Glutamatergic neuron (in vitro differentiated cells): Measurements from ENCODE around the gene POLD1. TPM values are rescaled to one million over a fixed set of nuclear protein-coding genes. Genes with fewer than 3 reads are reported as not detected.

ENCODE experiments used
- DNase-seq: peaks from one replicate; pipeline ENCODE4 v3.0.0; 2022
- H3K27ac Mint-ChIP-seq: one replicate; pipeline ENCODE4 v1.8.0; 2020; ENCODE audit warnings: mild to moderate bottlenecking, mixed read lengths, inconsistent platforms; ENCODE audit not compliant: unreplicated experiment
- H3K27me3 Mint-ChIP-seq: one replicate; pipeline ENCODE4 v1.8.0; 2020; ENCODE audit warnings: mild to moderate bottlenecking, moderate library complexity, mixed read lengths, inconsistent platforms; ENCODE audit not compliant: unreplicated experiment
- H3K36me3 Mint-ChIP-seq: one replicate; pipeline ENCODE4 v1.8.0; 2020; ENCODE audit warnings: mild to moderate bottlenecking, mixed read lengths, inconsistent platforms; ENCODE audit not compliant: unreplicated experiment
- H3K4me1 Mint-ChIP-seq: one replicate; pipeline ENCODE4 v1.8.0; 2020; ENCODE audit warnings: mild to moderate bottlenecking, low read depth, mixed read lengths, inconsistent platforms; ENCODE audit not compliant: unreplicated experiment
- H3K4me3 Mint-ChIP-seq: one replicate; pipeline ENCODE4 v1.8.0; 2020; ENCODE audit warnings: mild to moderate bottlenecking, mixed read lengths, inconsistent platforms; ENCODE audit not compliant: unreplicated experiment
- H3K9me3 Mint-ChIP-seq: one replicate; pipeline ENCODE4 v1.8.0; 2020; ENCODE audit warnings: mild to moderate bottlenecking, moderate library complexity, mixed read lengths, inconsistent platforms; ENCODE audit not compliant: unreplicated experiment
- CTCF ChIP-seq: fragments of 200-600 bp; sonication (generic); IDR thresholded peaks from one replicate; pipeline ENCODE4 v1.5.0; 2021; ENCODE audit not compliant: partially characterized antibody, unreplicated experiment
- total RNA-seq: library from RNA; stranded (reverse); fragmentation: NEBNext Ultra II Directional; extraction: Animal tissue kit (Norgen Biotek cat#: 25700); gene quantifications from one replicate; pipeline ENCODE4 v1.2.1, GENCODE V29; 2021; ENCODE audit not compliant: unreplicated experiment

POLD1 gene
- total RNA-seq, 1 donor from 2014 or later: 38.9 TPM

- Mint-ChIP-seq H3K27ac (no peak overlapping the region), H3K4me1 (no peaks in the 10 kb centered on the region), H3K36me3 (no peaks in the 10 kb centered on the region), H3K9me3 (peaks cover 7% of the 10 kb centered on the region), H3K27me3 (peaks cover 3% of the 10 kb centered on the region), H3K4me3 (no peak overlapping the region)
- no peak for DNase-seq
- no peak for TF ChIP-seq CTCF
Observed at GRCh38 chr19:50466706-50467039, 82.5 kb downstream of the POLD1 start.

DNA sequence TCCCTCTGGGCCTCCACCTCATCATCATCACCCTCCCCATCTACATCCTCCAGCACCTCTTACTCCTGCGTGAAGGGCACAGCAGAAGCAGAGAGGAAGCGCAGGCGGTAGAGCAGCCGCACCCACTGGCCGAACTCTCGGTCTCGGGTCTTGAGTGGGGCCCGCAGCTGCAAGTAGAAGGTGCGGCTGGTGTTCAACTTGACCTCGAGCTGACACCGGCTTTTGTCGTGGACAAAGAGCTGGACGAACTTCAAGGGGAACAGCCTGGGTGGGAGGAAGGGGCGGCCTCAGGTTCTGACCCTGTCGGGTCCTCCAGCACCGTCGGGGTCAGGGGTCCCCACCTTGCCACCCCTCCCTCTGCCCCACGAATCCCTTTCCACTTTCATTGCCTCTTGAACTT, 83.4 kb downstream of the POLD1 start:
- Mint-ChIP-seq H3K27me3 (peaks cover 3% of the 10 kb centered on the region), H3K36me3 (no peaks in the 10 kb centered on the region), H3K27ac (no peak overlapping the region), H3K9me3 (peaks cover 6% of the 10 kb centered on the region), H3K4me1 (no peaks in the 10 kb centered on the region), H3K4me3 (no peak overlapping the region)
- no peak for TF ChIP-seq CTCF
- DNase-seq: no peak

Other genes with a start within 250 kb of the POLD1 start
- gene IZUMO2, start 221.1 kb upstream of the POLD1 start, total RNA-seq: not detected
- 0.59 TPM for gene MYH14, start 180.7 kb upstream of the POLD1 start, total RNA-seq
- 10.6 TPM for gene KCNC3, start 55.0 kb upstream of the POLD1 start, total RNA-seq
- 0.88 TPM for gene NAPSA, start 18.7 kb upstream of the POLD1 start, total RNA-seq
- 28.3 TPM for gene NR1H2, start 7.9 kb upstream of the POLD1 start, total RNA-seq
- 2.7 TPM for gene SPIB, start 34.6 kb downstream of the POLD1 start, total RNA-seq
- gene MYBPC2, start 48.5 kb downstream of the POLD1 start, total RNA-seq: 0.61 TPM
- gene EMC10, start 92.2 kb downstream of the POLD1 start, total RNA-seq: 98.8 TPM
- 5.2 TPM for gene GARIN5A, start 92.5 kb downstream of the POLD1 start, total RNA-seq
- gene JOSD2, start 126.8 kb downstream of the POLD1 start, total RNA-seq: 19.1 TPM
- gene ASPDH, start 129.6 kb downstream of the POLD1 start, total RNA-seq: not detected
- gene LRRC4B, start 184.1 kb downstream of the POLD1 start, total RNA-seq: 28.5 TPM